ENCODE data around the gene C1QTNF8.

The C1QTNF8 gene

GRCh38 chr16:1055557-1055924 is 40.5 kb downstream of the C1QTNF8 start:
- no peak for DNase-seq (ENCODE audit: low read depth in 1 of 2, low spot score in 1 of 2)
- Histone ChIP-seq H3K27ac (replicated peaks) (no peak overlapping the region), H3K4me3 (replicated peaks; ENCODE audit: insufficient read depth, low read length) (no peak overlapping the region), H3K27me3 (ENCODE audit: insufficient read depth, poor library complexity, severe bottlenecking) (no peaks in the 10 kb centered on the region)
- TF ChIP-seq REST (IDR thresholded peaks at IDR 0.05; ENCODE audit: insufficient replicate concordance, low read depth) (no peak), POLR2AphosphoS5 (IDR thresholded peaks at IDR 0.05; ENCODE audit: low read depth) (no peak), GABPA (IDR thresholded peaks at IDR 0.05; ENCODE audit: low read depth) (no peak), SPI1 (IDR thresholded peaks at IDR 0.05; ENCODE audit: borderline replicate concordance, low read depth) (no peak)
- TF ChIP-seq, protein P1, sequence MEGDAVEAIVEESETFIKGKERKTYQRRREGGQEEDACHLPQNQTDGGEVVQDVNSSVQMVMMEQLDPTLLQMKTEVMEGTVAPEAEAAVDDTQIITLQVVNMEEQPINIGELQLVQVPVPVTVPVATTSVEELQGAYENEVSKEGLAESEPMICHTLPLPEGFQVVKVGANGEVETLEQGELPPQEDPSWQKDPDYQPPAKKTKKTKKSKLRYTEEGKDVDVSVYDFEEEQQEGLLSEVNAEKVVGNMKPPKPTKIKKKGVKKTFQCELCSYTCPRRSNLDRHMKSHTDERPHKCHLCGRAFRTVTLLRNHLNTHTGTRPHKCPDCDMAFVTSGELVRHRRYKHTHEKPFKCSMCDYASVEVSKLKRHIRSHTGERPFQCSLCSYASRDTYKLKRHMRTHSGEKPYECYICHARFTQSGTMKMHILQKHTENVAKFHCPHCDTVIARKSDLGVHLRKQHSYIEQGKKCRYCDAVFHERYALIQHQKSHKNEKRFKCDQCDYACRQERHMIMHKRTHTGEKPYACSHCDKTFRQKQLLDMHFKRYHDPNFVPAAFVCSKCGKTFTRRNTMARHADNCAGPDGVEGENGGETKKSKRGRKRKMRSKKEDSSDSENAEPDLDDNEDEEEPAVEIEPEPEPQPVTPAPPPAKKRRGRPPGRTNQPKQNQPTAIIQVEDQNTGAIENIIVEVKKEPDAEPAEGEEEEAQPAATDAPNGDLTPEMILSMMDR (IDR thresholded peaks at IDR 0.05; ENCODE audit: insufficient read depth, low read length) = no peak

- H3K27me3 ChIP-seq (ENCODE audit: insufficient read depth, poor library complexity, severe bottlenecking) = no peaks in the 10 kb centered on the region
- no peak for TF ChIP-seq REST (IDR thresholded peaks at IDR 0.05; ENCODE audit: insufficient replicate concordance, low read depth)
- TF ChIP-seq, protein P1 (IDR thresholded peaks at IDR 0.05; ENCODE audit: insufficient read depth, low read length) = peak; percentile 49
- H3K27ac ChIP-seq (replicated peaks) = no peak overlapping the region
- no peak overlapping the region for H3K4me3 ChIP-seq (replicated peaks; ENCODE audit: insufficient read depth, low read length)
- DNase-seq (ENCODE audit: low read depth in 1 of 2, low spot score in 1 of 2) = peak in 1 of 2 experiments; percentile 9
Measured at GRCh38 chr16:1054660-1055556, 41.1 kb downstream of the C1QTNF8 start.

DNA sequence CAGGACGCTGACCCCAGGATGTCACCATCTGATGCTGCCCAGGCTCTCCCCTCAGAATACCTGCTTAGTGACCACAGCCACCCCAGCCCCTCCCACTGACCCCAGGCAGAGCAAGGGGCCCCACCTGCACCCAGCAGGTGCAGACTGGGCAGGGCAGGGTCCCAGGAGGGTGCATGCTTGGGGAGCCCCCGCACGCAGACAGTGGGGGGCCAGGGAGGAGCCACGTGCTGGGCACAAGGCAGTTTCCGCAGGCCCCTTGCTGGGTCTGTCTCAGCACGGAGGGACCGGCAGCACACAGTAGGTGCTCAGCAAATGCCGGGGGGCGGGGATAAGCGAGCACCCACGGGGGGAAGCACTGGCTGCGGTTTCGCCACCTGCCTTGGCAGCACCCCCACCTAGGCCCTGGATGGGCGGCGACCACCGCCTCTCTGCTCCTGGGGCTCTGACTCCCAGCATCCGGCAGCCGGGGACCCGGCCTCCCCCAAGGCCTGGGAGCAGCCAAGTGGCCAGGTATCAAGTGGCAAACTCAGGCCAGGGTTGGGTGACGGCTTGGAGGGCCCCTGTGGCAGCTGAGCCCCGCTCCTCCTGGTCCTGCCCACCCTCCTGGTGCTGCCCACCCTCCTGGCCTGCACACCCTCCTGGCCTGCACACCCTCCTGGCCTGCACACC is 42.2 kb downstream of the C1QTNF8 start:
- no peak overlapping the region for H3K4me3 ChIP-seq (replicated peaks; ENCODE audit: insufficient read depth, low read length)
- H3K27ac ChIP-seq (replicated peaks) = no peak overlapping the region
- H3K27me3 ChIP-seq (ENCODE audit: insufficient read depth, poor library complexity, severe bottlenecking) = no peaks in the 10 kb centered on the region
- TF ChIP-seq GABPA (IDR thresholded peaks at IDR 0.05; ENCODE audit: low read depth) (no peak), POLR2AphosphoS5 (IDR thresholded peaks at IDR 0.05; ENCODE audit: low read depth) (no peak)
- DNase-seq (ENCODE audit: low read depth in 1 of 2, low spot score in 1 of 2) = no peak

- Histone ChIP-seq H3K27ac (replicated peaks) (no peak overlapping the region), H3K27me3 (ENCODE audit: insufficient read depth, poor library complexity, severe bottlenecking) (no peaks in the 10 kb centered on the region), H3K4me3 (replicated peaks; ENCODE audit: insufficient read depth, low read length) (no peak overlapping the region)
- no peak for DNase-seq (ENCODE audit: low read depth in 1 of 2, low spot score in 1 of 2)
- TF ChIP-seq GABPA (IDR thresholded peaks at IDR 0.05; ENCODE audit: low read depth) = no peak
- no peak for TF ChIP-seq POLR2AphosphoS5 (IDR thresholded peaks at IDR 0.05; ENCODE audit: low read depth)
- no peak for TF ChIP-seq SPI1 (IDR thresholded peaks at IDR 0.05; ENCODE audit: borderline replicate concordance, low read depth)
- TF ChIP-seq REST (IDR thresholded peaks at IDR 0.05; ENCODE audit: insufficient replicate concordance, low read depth) = no peak
- TF ChIP-seq, protein P1 (IDR thresholded peaks at IDR 0.05; ENCODE audit: insufficient read depth, low read length) = no peak
Measured at GRCh38 chr16:1053121-1053521, 42.9 kb downstream of the C1QTNF8 start.
